Right lobe of liver (tissue), 4 donors: ENCODE data around the gene ALB.

ENCODE experiments used
- CTCF ChIP-seq, 4 donors: fragments of 200-600 bp in 3 of 4; fragments of 450-650 bp in 1 of 4; IDR thresholded peaks; one replicate each; pipeline versions ENCODE4 v1.5.1 to v1.8.0; 2016 to 2022; ENCODE audit warnings: antibody characterized with exemption in 4 of 4, mild to moderate bottlenecking in 2 of 4
- POLR2A ChIP-seq: fragments of 450-650 bp; IDR thresholded peaks from one replicate; pipeline ENCODE4 v1.6.1; 2017; ENCODE audit warnings: antibody characterized with exemption, mild to moderate bottlenecking
- donor health status: DM: no; HTN: no; CAD: no.
- donor health status: DM: no; HTN: no; CAD: no.
- donor health status: DM: no; HTN: yes; CAD: no.

- TF ChIP-seq CTCF (IDR thresholded peaks at IDR 0.05) (no peak), POLR2A (no peak)
Observed at GRCh38 chr4:73381214-73381613, 22.9 kb upstream of the ALB start.
